IPS-18c (cell line): Measurements from ENCODE around the gene FBXW4.

Experiments used
- H3K4me3 ChIP-seq: 2 replicates; pipeline ENCODE4 v1.7.0; 2013; ENCODE audit warnings: low read depth, mild to moderate bottlenecking, low read length, moderate library complexity; ENCODE audit not compliant: insufficient read depth
- H3K9me3 ChIP-seq: one replicate; pipeline ENCODE4 v1.6.1; 2013; ENCODE audit warnings: mild to moderate bottlenecking, low read length, moderate library complexity; ENCODE audit not compliant: control insufficient read depth, insufficient read depth

Gene FBXW4

GRCh38 chr10:101709359-101710058 lies 14.5 kb upstream of the FBXW4 start:
- Histone ChIP-seq H3K4me3 (no peak overlapping the region), H3K9me3 (no peaks in the 10 kb centered on the region)

DNA sequence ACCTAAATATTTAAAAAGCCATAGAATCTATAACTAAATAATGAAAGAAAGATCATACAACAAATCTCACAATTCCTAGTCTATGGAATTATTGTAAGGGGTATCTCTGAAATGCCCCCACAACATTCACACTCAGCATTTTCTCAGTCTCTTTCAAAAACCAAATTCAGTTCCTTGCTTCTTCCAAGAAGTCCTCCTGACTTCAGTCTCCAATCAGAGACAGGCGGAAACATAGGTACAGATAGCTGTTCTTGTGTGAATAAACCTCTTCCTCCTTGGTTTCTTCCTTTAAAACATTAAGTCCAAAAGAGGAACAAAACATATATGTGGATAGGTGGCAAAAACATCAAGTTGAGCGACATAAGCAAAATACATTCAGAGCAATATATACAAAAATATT lies 13.9 kb upstream of the FBXW4 start:
- Histone ChIP-seq H3K4me3 (no peak overlapping the region), H3K9me3 (no peaks in the 10 kb centered on the region)

DNA sequence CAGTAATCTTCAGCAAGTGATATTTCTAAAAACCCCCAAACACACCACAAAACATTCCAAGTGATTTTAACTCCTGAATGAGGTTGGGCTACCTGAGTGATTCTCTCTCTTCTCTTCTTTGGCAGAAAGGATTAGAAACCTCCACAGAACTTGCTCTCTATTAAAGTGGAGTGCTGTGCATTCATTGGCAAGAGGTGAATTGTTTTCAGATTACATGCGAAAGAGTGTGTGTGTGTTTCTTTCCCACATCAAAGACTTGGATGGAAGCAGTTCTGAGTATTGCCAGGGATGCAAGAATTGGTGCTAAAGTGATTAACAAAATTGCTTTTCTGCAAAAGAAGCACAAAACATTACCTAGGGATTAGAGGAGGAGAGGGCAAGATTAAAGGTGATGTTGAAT lies 13.1 kb upstream of the FBXW4 start:
- no peak overlapping the region for H3K4me3 ChIP-seq
- no peaks in the 10 kb centered on the region for H3K9me3 ChIP-seq

- Histone ChIP-seq H3K9me3 (no peaks in the 10 kb centered on the region), H3K4me3 (no peak overlapping the region)
These were observed 9.4 kb upstream of the FBXW4 start for GRCh38 chr10:101704331-101704730.

DNA sequence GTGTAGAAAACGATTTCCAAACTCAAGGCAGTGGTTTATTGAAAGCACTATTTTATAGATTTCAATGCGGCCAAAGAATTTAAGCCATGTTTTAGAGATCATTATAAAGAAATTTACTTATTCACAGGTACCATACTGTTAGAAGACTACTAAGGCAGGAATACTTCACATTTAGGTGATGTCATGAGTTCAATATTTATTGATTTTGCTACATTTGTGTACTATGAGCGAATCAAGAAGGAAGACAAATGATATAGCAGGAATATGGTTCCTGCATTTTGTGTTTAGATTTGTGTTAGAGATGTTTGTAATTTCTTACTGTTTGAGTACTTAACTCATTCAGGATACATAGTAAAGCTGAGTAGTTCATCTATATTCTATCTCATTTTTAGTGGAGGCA lies 1.7 kb upstream of the FBXW4 start:
- Histone ChIP-seq H3K9me3 (no peaks in the 10 kb centered on the region), H3K4me3 (no peak overlapping the region)

DNA sequence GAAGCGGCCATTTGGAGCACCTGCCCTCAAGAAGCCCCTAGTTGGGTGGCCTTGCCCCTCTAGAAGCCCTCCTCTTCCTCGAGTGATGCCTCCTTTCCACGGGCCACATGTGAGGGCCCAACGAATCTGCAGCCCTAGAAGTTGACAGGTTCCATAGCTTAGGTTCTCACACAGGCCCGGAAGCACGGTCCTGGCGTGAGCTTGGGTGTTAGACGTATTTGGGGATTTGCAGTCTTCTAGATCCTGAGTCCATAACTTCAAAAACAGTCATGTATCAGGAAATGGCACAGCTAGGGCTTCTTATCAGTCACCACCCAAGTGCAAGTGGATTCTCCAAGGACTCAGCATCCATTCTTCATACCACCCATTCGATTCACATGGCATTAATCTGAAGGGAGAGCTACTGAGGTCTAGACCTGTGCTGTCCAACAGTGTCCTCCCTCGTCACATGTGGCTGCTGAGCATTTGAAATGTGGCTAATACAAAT lies 477 bp upstream of the FBXW4 start:
- H3K9me3 ChIP-seq = no peaks in the 10 kb centered on the region
- peak overlapping the region; percentile 86 for H3K4me3 ChIP-seq

DNA sequence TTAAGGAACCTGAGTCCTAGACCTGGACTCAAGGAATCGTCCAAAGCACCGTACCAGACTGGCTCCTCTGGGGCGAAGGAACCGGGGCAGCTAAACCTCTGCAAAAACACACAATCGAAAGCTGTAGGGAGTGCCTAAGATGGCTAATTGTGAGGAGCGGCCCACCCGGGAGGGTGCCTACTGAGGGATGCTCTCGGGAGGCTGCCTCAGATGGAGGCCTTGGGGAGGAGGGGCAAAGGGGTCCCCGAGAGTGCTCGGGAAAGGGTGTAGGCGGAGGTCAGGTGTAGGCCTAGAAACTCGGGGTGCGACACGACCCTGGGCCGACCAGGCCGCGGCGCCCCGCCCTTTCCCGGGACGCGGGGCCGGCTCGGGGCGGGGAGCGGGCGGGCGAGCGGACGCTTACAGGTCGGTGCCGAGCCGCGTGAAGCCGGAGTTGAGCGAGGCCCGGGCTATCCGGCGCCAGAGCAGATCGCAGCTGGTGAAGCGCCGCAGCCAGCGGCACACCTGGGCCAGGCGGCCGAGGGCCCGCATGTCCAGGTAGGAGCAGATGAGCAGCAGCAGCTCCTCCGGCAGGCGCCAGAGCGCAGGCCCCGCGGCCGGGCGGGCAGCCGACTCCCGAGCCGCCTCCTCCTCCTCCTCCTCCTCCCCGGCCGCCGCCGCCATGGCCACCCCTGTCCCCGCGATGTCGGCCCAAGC lies 844 bp downstream of the FBXW4 start:
- Histone ChIP-seq H3K4me3 (peak overlapping the region; percentile 86), H3K9me3 (no peaks in the 10 kb centered on the region)

GRCh38 chr10:101693651-101693977 lies 1.4 kb downstream of the FBXW4 start:
- H3K9me3 ChIP-seq = no peaks in the 10 kb centered on the region

DNA sequence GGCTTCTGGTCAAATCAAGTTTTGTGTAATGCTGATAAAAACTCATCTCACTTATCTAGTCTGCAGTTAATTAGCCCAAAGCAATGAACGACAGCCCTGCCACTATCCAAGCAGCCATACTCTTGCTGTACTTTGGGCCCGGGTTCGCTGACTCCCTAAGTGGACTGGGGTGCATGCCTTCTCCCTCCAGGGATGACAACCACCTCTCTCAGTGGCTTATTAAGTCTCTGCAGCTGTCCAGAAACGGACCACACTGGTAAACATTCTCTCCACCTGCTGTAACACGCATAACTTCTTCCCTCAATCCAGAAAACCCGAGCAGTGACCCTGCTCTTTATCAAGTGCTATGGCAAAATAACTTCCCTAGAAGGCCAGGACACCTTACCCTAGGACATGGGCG lies 3.9 kb downstream of the FBXW4 start:
- Histone ChIP-seq H3K9me3 (no peaks in the 10 kb centered on the region), H3K4me3 (no peak overlapping the region)

More at GRCh38 chr10:101693651-101693977, 1.4 kb downstream of the FBXW4 start:
- H3K4me3 ChIP-seq = peak overlapping the region; percentile 86

DNA sequence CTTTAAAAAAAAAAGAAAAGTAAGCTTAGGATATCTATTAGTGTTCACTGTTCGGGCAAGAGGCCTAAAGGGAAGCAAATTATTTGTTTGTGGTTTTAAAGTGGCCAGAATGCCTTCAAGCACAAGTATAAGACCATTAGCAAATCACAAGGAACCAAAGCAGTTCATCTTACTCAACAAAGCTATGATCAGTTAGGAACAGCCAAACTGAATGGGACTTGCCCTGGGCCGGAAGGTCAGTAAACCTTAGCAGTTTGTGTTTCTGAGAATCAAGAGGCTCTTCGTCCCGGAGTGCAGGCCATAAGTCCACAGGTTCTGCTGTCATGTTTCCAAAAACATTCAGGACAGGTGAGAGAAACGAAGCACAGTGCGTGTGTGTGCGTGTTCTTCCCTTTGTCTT lies 4.5 kb downstream of the FBXW4 start:
- Histone ChIP-seq H3K9me3 (no peaks in the 10 kb centered on the region), H3K4me3 (no peak overlapping the region)

GRCh38 chr10:101687071-101687658 lies 7.8 kb downstream of the FBXW4 start:
- peaks cover 2% of the 10 kb centered on the region for H3K9me3 ChIP-seq
- no peak overlapping the region for H3K4me3 ChIP-seq

DNA sequence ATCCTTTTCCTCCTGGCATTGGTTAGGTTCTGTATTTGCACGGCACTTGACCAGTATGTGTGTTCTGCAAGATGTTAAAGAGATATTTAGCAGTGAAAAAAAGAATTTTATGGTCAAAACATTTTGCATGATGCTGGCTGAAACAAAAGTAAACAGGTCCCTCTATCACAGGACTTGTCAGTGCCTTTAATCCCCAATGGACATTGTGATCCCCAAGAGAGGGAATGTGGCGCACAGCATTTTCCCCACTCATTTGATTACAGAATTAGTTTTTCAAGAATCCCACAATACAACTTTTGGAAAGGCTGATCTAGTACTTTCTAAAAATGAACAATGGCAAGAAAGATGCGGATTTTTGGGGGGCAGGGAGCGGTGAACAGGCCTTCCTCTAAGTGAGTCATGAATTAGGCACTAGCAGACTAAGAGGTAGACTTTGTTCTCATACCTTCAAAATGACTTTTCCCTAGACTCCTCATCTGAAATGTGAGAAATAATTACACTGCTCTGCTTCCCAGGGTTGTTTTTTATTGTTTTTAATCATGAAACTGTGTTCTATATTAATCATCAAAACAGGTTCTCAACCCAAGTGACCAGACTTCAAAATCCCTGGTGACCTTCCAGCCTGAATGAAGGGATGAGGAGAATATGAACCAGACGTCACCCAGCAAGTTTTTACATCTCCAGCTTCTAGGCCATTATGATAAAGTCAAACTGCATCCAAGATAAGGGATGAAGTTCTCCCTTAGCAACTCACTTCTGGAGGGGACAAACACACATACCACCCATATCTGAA lies 8.6 kb downstream of the FBXW4 start:
- Histone ChIP-seq H3K9me3 (peaks cover 2% of the 10 kb centered on the region), H3K4me3 (no peak overlapping the region)

GRCh38 chr10:101684782-101685181 lies 10.2 kb downstream of the FBXW4 start:
- peaks cover 2% of the 10 kb centered on the region for H3K9me3 ChIP-seq
- no peak overlapping the region for H3K4me3 ChIP-seq

DNA sequence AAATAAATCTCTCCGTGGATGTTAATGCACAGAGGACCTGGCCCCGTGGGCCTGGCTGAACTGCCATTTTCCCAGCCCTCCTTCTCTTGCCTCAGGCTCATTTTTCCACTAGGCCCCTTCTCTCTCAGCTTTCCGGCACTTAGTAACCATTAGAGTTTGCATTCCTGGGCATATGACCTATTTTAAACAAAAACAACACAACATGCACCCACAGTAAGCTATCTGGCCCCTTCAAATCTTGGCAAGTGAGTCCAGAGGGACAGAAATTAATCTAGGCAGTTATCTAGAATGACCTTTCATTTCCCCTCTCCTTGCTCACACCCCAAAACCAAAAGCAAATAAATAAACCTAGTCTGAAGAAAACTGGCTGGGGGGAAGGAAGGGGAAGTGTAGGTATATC lies 11.7 kb downstream of the FBXW4 start:
- H3K9me3 ChIP-seq = peaks cover 2% of the 10 kb centered on the region
- no peak overlapping the region for H3K4me3 ChIP-seq

- H3K9me3 ChIP-seq = peaks cover 2% of the 10 kb centered on the region
- H3K4me3 ChIP-seq = no peak overlapping the region
These were observed 12.7 kb downstream of the FBXW4 start for GRCh38 chr10:101682172-101682825.

GRCh38 chr10:101676565-101676964 lies 18.4 kb downstream of the FBXW4 start:
- H3K9me3 ChIP-seq = no peaks in the 10 kb centered on the region
- no peak overlapping the region for H3K4me3 ChIP-seq

- Histone ChIP-seq H3K9me3 (no peaks in the 10 kb centered on the region), H3K4me3 (no peak overlapping the region)
These were observed 19.9 kb downstream of the FBXW4 start for GRCh38 chr10:101675115-101675514.
